Kidney epithelial cell (primary cell): Measurements from ENCODE around the gene SP4. TPM values are rescaled to one million over a fixed set of nuclear protein-coding genes. Genes with fewer than 3 reads are reported as not detected.

Experiments
- DNase-seq: peaks from one replicate; pipeline ENCODE4 v3.0.0-alpha.2; 2010; ENCODE audit warnings: low read depth
- H3K27me3 ChIP-seq: 2 replicates; pipeline ENCODE4 v1.6.0; 2011; ENCODE audit warnings: low read length; ENCODE audit not compliant: control insufficient read depth, insufficient read depth
- H3K36me3 ChIP-seq: 2 replicates; pipeline ENCODE4 v1.5.1; 2011; ENCODE audit warnings: low read length; ENCODE audit not compliant: control insufficient read depth, insufficient read depth
- H3K4me3 ChIP-seq: 2 replicates; pipeline ENCODE4 v1.5.1; 2011; ENCODE audit warnings: low read depth, mild to moderate bottlenecking, control low read depth, low read length
- CTCF ChIP-seq: IDR thresholded peaks from 2 replicates; pipeline ENCODE4 v1.5.1; 2011; ENCODE audit warnings: mild to moderate bottlenecking, moderate library complexity, low read length, control low read depth, inconsistent platforms; ENCODE audit not compliant: insufficient read depth, poor library complexity, severe bottlenecking
- total RNA-seq: library from RNA; depleted of rRNA; stranded (reverse); fragments of >200 nt; gene quantifications from 2 replicates; pipeline ENCODE4 v1.2.3, GENCODE V29; 2015

Gene SP4
- total RNA-seq, 1 donor from 2014 or later, result 14.2 TPM

DNA sequence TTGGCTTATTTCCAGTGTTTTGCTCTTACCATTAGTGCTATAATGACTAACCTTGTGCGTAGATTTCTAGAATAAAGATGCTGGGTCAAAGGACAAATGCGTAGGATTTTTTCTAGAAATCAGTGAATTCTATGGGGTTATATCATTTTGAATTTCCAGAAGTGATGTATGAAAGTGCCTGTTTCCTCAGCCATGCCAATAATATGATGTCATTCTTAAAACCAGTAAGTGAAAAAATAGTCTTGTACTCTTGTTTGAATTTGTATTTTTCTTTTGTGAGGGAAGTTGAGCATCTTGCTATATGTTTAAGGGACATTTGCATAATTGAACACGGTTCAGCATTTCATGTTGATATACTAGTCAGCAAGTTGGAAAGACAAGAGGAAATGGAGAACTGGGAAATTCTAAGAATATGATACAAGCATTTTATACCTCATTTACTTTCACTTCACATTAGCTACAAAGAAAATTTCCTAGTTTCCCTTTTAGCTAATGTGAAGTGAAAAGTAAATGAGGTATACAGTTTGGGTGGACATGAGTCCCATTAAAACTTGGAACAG is 111.1 kb downstream of the SP4 start:
- no peak for DNase-seq
- no peak for TF ChIP-seq CTCF
- H3K27me3 ChIP-seq, result peaks cover 15% of the 10 kb centered on the region
- no peak overlapping the region for H3K4me3 ChIP-seq
- H3K36me3 ChIP-seq, result no peaks in the 10 kb centered on the region

- no peaks in the 10 kb centered on the region for H3K36me3 ChIP-seq
- H3K4me3 ChIP-seq, result peak within 1 kb of the TSS; percentile 17
- peaks cover 19% of the 10 kb centered on the region for H3K27me3 ChIP-seq
- no peak for TF ChIP-seq CTCF
- DNase-seq, result no peak
These were observed 115.1 kb downstream of the SP4 start, which contains the start of gene DNAH11 for GRCh38 chr7:21542891-21543527. DNAH11 (plus strand) TSS chr7:21543039; CDS start chr7:21543246, 207 bp downstream.

DNA sequence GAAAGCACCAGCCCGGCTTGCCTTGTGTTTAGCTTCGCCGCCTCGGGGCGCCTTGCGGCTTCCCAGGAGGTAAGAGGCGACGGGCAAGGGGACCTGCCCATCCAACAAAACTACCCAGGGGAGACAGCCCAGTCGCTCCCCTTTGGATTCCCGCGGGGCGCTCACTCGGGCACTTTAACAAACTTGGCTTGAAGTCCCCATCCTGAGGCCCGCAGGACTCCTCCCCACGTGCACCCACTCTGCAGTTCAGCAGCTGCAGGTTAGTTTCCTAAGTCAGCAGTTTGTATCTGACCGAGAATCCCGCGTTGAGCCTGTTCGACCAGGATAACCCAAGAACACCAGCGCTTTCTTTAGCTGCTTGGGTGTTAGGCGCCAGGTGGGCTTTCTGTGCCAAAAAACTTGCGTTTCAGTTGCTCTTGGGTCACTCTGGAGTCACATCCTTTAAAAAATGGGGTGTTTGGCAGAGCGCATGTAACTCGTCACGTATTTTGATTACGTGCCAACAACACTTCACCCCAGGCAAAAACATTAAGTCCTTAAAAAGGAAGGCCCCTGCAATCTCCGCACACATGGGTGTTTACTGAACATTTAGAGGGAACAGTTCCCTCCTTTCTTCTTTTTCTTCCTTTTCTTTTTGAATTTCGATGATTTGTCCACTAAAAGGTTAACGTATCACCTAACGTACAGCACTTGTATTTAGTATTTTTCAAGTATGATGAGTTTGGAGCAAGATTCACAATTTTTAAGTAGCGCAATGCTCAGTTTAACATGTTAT is 115.8 kb downstream of the SP4 start:
- H3K27me3 ChIP-seq, result peaks cover 19% of the 10 kb centered on the region
- H3K36me3 ChIP-seq, result no peaks in the 10 kb centered on the region
- H3K4me3 ChIP-seq, result peak overlapping the region; percentile 17
- DNase-seq, result no peak
- no peak for TF ChIP-seq CTCF

DNA sequence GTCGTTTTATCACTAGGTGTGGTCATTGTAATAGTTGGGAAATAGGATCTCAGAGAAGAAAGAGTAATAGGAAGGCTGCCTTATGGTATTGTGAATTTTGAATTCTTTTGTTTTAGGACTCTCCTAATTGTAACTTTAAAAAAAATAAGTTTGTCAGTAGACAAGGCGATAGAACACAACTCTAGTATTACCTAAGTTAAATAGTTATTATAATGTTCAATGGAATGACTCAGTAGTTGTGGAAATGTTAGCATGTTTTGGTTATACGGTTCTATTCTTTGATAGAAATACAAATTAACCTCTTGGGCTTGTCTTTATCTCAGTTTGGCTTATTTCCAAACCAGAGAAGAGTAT is 116.4 kb downstream of the SP4 start:
- H3K4me3 ChIP-seq, result no peak overlapping the region
- no peaks in the 10 kb centered on the region for H3K36me3 ChIP-seq
- peaks cover 19% of the 10 kb centered on the region for H3K27me3 ChIP-seq
- DNase-seq, result no peak
- no peak for TF ChIP-seq CTCF

DNA sequence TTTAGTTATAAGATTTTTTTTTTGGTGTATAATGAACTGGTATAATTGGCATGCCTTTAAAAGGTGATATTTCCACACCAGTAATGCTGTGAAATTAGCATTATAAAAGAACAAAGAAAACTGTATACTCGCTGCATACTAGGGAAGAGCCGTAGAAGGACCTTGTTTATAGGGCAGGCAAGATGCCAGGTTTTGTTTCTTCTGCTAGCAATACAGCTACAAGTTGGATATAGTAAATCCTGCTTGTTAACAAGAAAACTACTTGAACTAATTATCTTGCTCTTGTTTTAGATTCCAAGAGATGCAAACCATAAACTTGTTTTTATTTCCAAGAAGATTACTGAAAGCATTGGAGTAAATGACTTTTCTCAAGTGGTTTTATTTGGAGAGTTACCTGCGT is 116.8 kb downstream of the SP4 start:
- H3K36me3 ChIP-seq, result no peaks in the 10 kb centered on the region
- TF ChIP-seq CTCF, result no peak
- peaks cover 19% of the 10 kb centered on the region for H3K27me3 ChIP-seq
- H3K4me3 ChIP-seq, result no peak overlapping the region
- DNase-seq, result no peak
